ENCODE data around the gene SAMD13. TPM values are rescaled to one million over a fixed set of nuclear protein-coding genes. Genes with fewer than 3 reads are reported as not detected.

The SAMD13 gene
- total RNA-seq, 2 experiments from 2014 or later: not detected

DNA sequence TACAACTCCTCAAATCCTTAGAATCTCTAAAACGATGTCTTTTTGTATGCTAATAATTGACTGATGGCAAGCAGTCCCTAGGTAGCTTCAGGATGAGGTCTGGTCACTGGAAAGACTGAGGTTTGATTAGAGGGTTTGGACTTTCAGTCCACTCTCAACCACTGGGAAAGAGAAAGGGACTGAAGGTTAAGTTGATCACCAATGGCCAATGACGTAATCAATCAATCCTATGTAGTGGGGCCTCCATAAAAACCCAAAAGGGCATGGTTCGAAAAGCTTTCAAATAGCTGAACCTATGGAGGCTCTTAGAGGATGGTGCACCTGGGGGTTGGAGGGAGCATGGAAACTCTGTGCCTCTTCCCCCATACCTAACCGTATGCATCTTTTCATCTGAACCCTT, 57.2 kb downstream of the SAMD13 start:
- POLR2A ChIA-PET: no interaction called here
- Histone ChIP-seq H3K4me1 (ENCODE audit: insufficient read depth, low read length) (no peaks in the 10 kb centered on the region), H3K36me3 (ENCODE audit: insufficient read depth, low read length) (no peaks in the 10 kb centered on the region), H3K4me3 (ENCODE audit: low read length) (no peak overlapping the region), H3K27me3 (ENCODE audit: control insufficient read depth in 1 of 2, insufficient read depth in 2 of 2, low read length in 2 of 2) (no peaks in the 10 kb centered on the region), H3K27ac (ENCODE audit: low read depth in 1 of 2, low read length in 2 of 2) (no peak overlapping the region), H3K9me3 (ENCODE audit: control insufficient read depth in 1 of 2, insufficient read depth in 1 of 2, low read length in 2 of 2) (no peaks in the 10 kb centered on the region)
- CTCF ChIA-PET: no interaction called here
- no peak for DNase-seq
- ATAC-seq (ENCODE audit: poor library complexity): no peak
- H3K4me3 Mint-ChIP-seq: no peak overlapping the region
- no peaks in the 10 kb centered on the region for H3K27me3 Mint-ChIP-seq
- H3K27ac Mint-ChIP-seq: no peak overlapping the region
- TF ChIP-seq, protein P1, sequence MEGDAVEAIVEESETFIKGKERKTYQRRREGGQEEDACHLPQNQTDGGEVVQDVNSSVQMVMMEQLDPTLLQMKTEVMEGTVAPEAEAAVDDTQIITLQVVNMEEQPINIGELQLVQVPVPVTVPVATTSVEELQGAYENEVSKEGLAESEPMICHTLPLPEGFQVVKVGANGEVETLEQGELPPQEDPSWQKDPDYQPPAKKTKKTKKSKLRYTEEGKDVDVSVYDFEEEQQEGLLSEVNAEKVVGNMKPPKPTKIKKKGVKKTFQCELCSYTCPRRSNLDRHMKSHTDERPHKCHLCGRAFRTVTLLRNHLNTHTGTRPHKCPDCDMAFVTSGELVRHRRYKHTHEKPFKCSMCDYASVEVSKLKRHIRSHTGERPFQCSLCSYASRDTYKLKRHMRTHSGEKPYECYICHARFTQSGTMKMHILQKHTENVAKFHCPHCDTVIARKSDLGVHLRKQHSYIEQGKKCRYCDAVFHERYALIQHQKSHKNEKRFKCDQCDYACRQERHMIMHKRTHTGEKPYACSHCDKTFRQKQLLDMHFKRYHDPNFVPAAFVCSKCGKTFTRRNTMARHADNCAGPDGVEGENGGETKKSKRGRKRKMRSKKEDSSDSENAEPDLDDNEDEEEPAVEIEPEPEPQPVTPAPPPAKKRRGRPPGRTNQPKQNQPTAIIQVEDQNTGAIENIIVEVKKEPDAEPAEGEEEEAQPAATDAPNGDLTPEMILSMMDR (IDR thresholded peaks at IDR 0.05): no peak
- no peaks in the 10 kb centered on the region for H3K36me3 Mint-ChIP-seq (ENCODE audit: low read depth)
- H3K9me3 Mint-ChIP-seq: peaks cover 6% of the 10 kb centered on the region
- intact Hi-C loops (cut with DNase I, micrococcal nuclease): no loop called here
- peaks cover 5% of the 10 kb centered on the region for H3K4me1 Mint-ChIP-seq (ENCODE audit: low read depth)

- TF ChIP-seq, protein P1 (IDR thresholded peaks at IDR 0.05): no peak
- intact Hi-C loops (cut with DNase I, micrococcal nuclease): no loop called here
- peaks cover 6% of the 10 kb centered on the region for H3K9me3 Mint-ChIP-seq
- H3K36me3 Mint-ChIP-seq (ENCODE audit: low read depth): no peaks in the 10 kb centered on the region
- peaks cover 5% of the 10 kb centered on the region for H3K4me1 Mint-ChIP-seq (ENCODE audit: low read depth)
- Histone ChIP-seq H3K4me3 (ENCODE audit: low read length) (no peak overlapping the region), H3K27ac (ENCODE audit: low read depth in 1 of 2, low read length in 2 of 2) (no peak overlapping the region), H3K4me1 (ENCODE audit: insufficient read depth, low read length) (no peaks in the 10 kb centered on the region), H3K27me3 (ENCODE audit: control insufficient read depth in 1 of 2, insufficient read depth in 2 of 2, low read length in 2 of 2) (no peaks in the 10 kb centered on the region), H3K9me3 (ENCODE audit: control insufficient read depth in 1 of 2, insufficient read depth in 1 of 2, low read length in 2 of 2) (no peaks in the 10 kb centered on the region), H3K36me3 (ENCODE audit: insufficient read depth, low read length) (no peaks in the 10 kb centered on the region)
- no peak overlapping the region for H3K27ac Mint-ChIP-seq
- no peaks in the 10 kb centered on the region for H3K27me3 Mint-ChIP-seq
- no peak for DNase-seq
- ChIA-PET POLR2A (no interaction called here), CTCF (no interaction called here)
- no peak for ATAC-seq (ENCODE audit: poor library complexity)
- H3K4me3 Mint-ChIP-seq: no peak overlapping the region
These were observed 58.8 kb downstream of the SAMD13 start for GRCh38 chr1:84360316-84360715.

- Histone ChIP-seq H3K27me3 (ENCODE audit: control insufficient read depth in 1 of 2, insufficient read depth in 2 of 2, low read length in 2 of 2) (no peaks in the 10 kb centered on the region), H3K36me3 (ENCODE audit: insufficient read depth, low read length) (no peaks in the 10 kb centered on the region), H3K27ac (ENCODE audit: low read depth in 1 of 2, low read length in 2 of 2) (no peak overlapping the region), H3K9me3 (ENCODE audit: control insufficient read depth in 1 of 2, insufficient read depth in 1 of 2, low read length in 2 of 2) (no peaks in the 10 kb centered on the region), H3K4me1 (ENCODE audit: insufficient read depth, low read length) (no peaks in the 10 kb centered on the region), H3K4me3 (ENCODE audit: low read length) (no peak overlapping the region)
- Mint-ChIP-seq H3K9me3 (peaks cover 5% of the 10 kb centered on the region), H3K4me1 (ENCODE audit: low read depth) (peaks cover 5% of the 10 kb centered on the region), H3K36me3 (ENCODE audit: low read depth) (no peaks in the 10 kb centered on the region), H3K27me3 (no peaks in the 10 kb centered on the region), H3K4me3 (no peak overlapping the region), H3K27ac (no peak overlapping the region)
- ATAC-seq (ENCODE audit: poor library complexity): no peak
- intact Hi-C loops (cut with DNase I, micrococcal nuclease): no loop called here
- POLR2A ChIA-PET: no interaction called here
- CTCF ChIA-PET: no interaction called here
- TF ChIP-seq, protein P1 (IDR thresholded peaks at IDR 0.05): no peak
- no peak for DNase-seq
These were observed 60.3 kb downstream of the SAMD13 start for GRCh38 chr1:84361796-84362195.
